Karpas-422 (cell line): ENCODE measurements around the gene SCARF2. TPM values are rescaled to one million over a fixed set of nuclear protein-coding genes. Genes with fewer than 3 reads are reported as not detected.

Source experiments
- DNase-seq: peaks from one replicate; pipeline ENCODE4 v3.0.0-alpha.2; 2015
- H2AFZ ChIP-seq: fragments of 200-600 bp; sonication (generic); 2 replicates; pipeline ENCODE4 v1.6.1; 2014; ENCODE audit warnings: antibody characterized with exemption, low read length, mixed read lengths
- H3K27ac ChIP-seq: fragments of 200-600 bp; sonication (generic); 2 replicates; pipeline ENCODE4 v1.5.1; 2014; ENCODE audit warnings: mild to moderate bottlenecking, low read length, moderate library complexity
- H3K27me3 ChIP-seq: fragments of 200-600 bp; sonication (generic); 2 replicates; pipeline ENCODE4 v1.6.1; 2014; ENCODE audit warnings: low read length, mixed read lengths
- H3K36me3 ChIP-seq: fragments of 200-600 bp; sonication (generic); 2 replicates; pipeline ENCODE4 v1.6.1; 2014; ENCODE audit warnings: low read length, mixed read lengths; ENCODE audit not compliant: insufficient read depth
- H3K4me1 ChIP-seq: fragments of 200-600 bp; sonication (generic); 2 replicates; pipeline ENCODE4 v1.6.1; 2014; ENCODE audit warnings: mild to moderate bottlenecking, low read length, mixed read lengths
- H3K4me2 ChIP-seq: fragments of 200-600 bp; sonication (generic); 2 replicates; pipeline ENCODE4 v1.6.1; 2014; ENCODE audit warnings: low read length, low read depth, mild to moderate bottlenecking; ENCODE audit not compliant: poor library complexity, severe bottlenecking
- H3K4me3 ChIP-seq: fragments of 200-600 bp; sonication (generic); 2 replicates; pipeline ENCODE4 v1.5.1; 2014; ENCODE audit warnings: mild to moderate bottlenecking, antibody characterized with exemption, low read length, mixed read lengths
- H3K79me2 ChIP-seq: fragments of 200-600 bp; sonication (generic); 2 replicates; pipeline ENCODE4 v1.6.1; 2014; ENCODE audit warnings: mild to moderate bottlenecking, low read length, mixed read lengths
- H3K9ac ChIP-seq: fragments of 200-600 bp; sonication (generic); 2 replicates; pipeline ENCODE4 v1.6.0; 2014; ENCODE audit warnings: low read length
- H3K9me2 ChIP-seq: fragments of 200-600 bp; sonication (generic), shearing (Covaris generic); replicated peaks from 2 replicates; pipeline ENCODE4 v1.6.0; 2014; ENCODE audit warnings: mild to moderate bottlenecking, low read length, moderate library complexity; ENCODE audit not compliant: insufficient read depth
- H3K9me3 ChIP-seq: fragments of 300-700, 200-600 bp; sonication (generic); 2 replicates; pipeline ENCODE4 v1.6.1; 2014; ENCODE audit warnings: low read length, mixed read lengths
- H4K20me1 ChIP-seq: fragments of 200-600 bp; sonication (generic); 2 replicates; pipeline ENCODE4 v1.6.1; 2014; ENCODE audit warnings: mild to moderate bottlenecking, antibody characterized with exemption, low read length, low read depth; ENCODE audit not compliant: insufficient read depth
- total RNA-seq: library from RNA; depleted of rRNA; stranded (reverse); fragments of >200 nt; shearing (Covaris generic); gene quantifications from 2 replicates; pipeline ENCODE4 v1.2.3, GENCODE V29; 2014; ENCODE audit warnings: low replicate concordance

Gene SCARF2
- total RNA-seq, 1 experiment from 2014 or later: 0.67 TPM

DNA sequence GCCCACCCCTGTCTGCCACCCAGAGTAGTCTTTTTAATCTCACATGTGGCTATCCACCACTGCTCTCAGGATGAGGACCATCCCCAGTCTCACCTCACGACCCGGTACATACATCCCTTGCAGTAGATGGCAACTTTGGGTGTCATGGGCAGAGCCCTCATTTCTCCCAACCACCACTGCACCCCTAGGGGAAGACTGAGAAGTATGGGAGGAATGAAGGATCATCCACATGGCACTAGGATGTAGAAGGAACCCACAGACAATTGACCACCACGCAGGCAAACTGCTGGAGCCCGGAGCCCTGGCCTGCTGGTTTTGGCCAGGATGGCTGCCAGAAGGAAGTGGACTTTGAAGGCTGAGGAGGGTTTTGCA lies 1.9 kb upstream of the SCARF2 start:
- H2AFZ ChIP-seq: no peak overlapping the region
- no peak for DNase-seq
- no peak overlapping the region for H3K4me3 ChIP-seq
- no peak overlapping the region for H3K4me2 ChIP-seq
- H3K4me1 ChIP-seq: no peaks in the 10 kb centered on the region
- H3K9me3 ChIP-seq: no peaks in the 10 kb centered on the region
- no peaks in the 10 kb centered on the region for H3K27me3 ChIP-seq
- H3K36me3 ChIP-seq: no peaks in the 10 kb centered on the region; the same call in 1 of the 2 replicates
- no peak overlapping the region for H3K9ac ChIP-seq
- no peak overlapping the region for H3K27ac ChIP-seq
- no peaks in the 10 kb centered on the region for H3K79me2 ChIP-seq
- H4K20me1 ChIP-seq: no peaks in the 10 kb centered on the region
- H3K9me2 ChIP-seq: no peaks in the 10 kb centered on the region

DNA sequence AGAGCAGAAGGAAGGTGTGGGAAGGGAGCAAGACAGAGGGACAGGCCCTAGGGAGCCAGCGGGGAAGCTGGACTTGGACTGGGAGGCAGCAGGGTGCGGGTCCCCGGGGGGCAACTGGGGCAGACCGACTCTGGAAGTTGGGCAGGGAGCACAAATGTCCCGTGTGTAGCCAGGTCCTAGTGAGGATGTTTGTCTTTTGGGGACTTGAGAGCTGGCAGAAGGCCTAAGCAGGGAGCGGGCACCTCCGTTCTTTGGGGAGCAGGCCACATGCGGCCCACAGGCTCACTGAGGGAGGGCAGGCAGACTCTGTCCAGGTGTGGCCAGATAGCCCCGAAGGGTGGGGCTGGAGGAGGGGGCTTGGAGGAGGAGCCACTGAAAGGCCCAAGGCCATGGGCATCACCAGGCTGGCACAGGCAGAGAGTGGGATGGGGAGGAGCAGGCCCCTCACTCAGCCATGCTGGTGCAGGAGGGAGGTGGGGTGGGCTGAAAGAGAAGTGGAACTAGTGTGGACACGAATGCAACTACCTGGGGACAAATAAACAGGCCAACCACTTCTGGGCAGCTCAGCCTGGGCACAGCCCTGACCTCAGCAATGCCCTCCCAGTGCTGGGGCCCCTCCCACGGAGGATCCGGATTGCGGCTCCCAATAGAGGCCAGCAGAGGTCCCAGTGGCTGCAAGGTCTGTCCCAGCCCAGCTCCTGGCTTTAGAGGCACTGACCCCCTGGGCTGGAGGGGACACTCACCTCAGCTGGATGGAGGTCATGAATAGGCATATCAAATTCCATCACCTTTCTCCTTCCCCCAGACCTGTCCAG lies 1.3 kb upstream of the SCARF2 start:
- no peak overlapping the region for H3K4me2 ChIP-seq
- no peak for DNase-seq
- H2AFZ ChIP-seq: no peak overlapping the region
- H3K27ac ChIP-seq: no peak overlapping the region
- no peak overlapping the region for H3K4me3 ChIP-seq
- no peaks in the 10 kb centered on the region for H3K27me3 ChIP-seq
- H3K79me2 ChIP-seq: no peaks in the 10 kb centered on the region
- H3K36me3 ChIP-seq: no peaks in the 10 kb centered on the region; the same call in 1 of the 2 replicates
- no peaks in the 10 kb centered on the region for H4K20me1 ChIP-seq
- H3K9me3 ChIP-seq: no peaks in the 10 kb centered on the region
- H3K4me1 ChIP-seq: no peaks in the 10 kb centered on the region
- no peak overlapping the region for H3K9ac ChIP-seq
- no peaks in the 10 kb centered on the region for H3K9me2 ChIP-seq

- Histone ChIP-seq H3K36me3 (no peaks in the 10 kb centered on the region; the same call in 1 of the 2 replicates), H3K4me3 (no peak overlapping the region), H3K79me2 (no peaks in the 10 kb centered on the region), H3K4me2 (no peak overlapping the region), H2AFZ (no peak overlapping the region), H4K20me1 (no peaks in the 10 kb centered on the region), H3K9me3 (no peaks in the 10 kb centered on the region), H3K4me1 (no peaks in the 10 kb centered on the region), H3K27me3 (no peaks in the 10 kb centered on the region), H3K9ac (no peak overlapping the region), H3K9me2 (no peaks in the 10 kb centered on the region), H3K27ac (no peak overlapping the region)
- no peak for DNase-seq
Observed at GRCh38 chr22:20438427-20438677, 727 bp upstream of the SCARF2 start.

DNA sequence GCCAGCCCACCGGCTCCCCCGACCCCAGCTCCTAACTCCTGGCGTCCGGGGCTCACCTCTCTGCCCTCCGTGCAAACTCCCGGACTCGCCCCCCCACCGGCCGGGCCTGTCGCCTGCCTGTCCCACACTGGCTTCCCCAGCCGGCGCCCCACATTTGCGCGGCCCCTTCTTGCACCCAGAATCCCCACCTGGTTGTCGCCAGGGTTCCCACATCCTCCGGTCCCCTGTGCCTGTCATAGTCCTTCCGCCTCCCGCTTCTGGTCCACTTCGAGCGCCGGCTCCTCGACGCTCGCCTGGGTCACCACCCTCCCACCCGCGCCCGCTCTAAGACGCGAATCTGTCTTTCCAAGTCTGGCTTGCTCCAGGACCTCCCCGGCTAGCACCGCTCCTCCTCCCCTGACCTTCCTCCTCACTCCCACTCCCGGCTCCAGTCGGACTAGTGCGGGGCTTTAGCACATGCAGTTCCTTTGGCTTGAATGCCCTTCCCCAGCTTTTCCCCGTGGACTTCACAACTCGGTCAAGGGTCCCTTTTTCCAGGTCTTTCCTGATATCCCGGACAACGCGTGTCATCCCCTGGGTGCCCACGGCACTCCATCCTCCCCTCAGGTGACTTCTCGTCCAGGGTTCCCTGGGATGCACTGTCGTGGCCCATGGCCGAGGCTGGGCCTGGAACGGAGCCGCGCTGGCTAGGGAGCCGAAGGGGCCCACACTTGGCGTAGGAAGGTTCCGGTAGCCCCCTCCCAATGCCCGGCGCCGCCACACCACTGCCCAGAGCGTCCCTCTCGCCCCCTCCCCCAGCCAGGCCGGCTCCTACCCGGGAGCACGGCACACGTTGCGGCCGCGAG lies 635 bp downstream of the SCARF2 start:
- no peaks in the 10 kb centered on the region for H3K36me3 ChIP-seq
- H3K9me2 ChIP-seq: no peaks in the 10 kb centered on the region
- no peaks in the 10 kb centered on the region for H3K79me2 ChIP-seq
- H3K27ac ChIP-seq: no peak overlapping the region
- no peak overlapping the region for H3K9ac ChIP-seq
- no peaks in the 10 kb centered on the region for H3K4me1 ChIP-seq
- no peaks in the 10 kb centered on the region for H3K9me3 ChIP-seq
- no peaks in the 10 kb centered on the region for H4K20me1 ChIP-seq
- no peak for DNase-seq
- H2AFZ ChIP-seq: no peak overlapping the region
- H3K4me2 ChIP-seq: no peak overlapping the region
- H3K4me3 ChIP-seq: no peak overlapping the region
- no peaks in the 10 kb centered on the region for H3K27me3 ChIP-seq

DNA sequence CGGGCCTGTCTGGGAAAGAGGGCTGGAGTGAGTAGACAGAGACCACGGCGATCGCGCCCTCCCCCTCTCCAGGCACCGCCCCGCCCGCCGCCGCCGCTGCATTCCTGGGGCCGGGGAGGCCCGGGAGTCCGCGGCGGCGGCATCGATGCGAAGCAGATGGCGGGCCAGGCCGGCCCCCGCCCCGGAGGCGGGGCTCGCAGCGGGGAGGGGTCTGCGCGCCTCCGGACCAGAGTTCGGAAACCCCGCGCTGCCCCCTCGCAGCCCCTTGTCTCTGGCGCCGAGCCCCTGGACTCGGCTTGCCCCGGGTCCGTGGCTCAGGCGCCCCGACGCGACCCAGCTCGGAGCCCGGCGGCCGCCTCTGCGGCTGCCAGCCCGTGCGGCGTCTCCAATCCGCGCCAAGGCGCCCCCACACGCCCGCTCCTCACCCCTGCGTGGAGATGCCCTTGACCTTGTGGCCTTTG lies 1.3 kb downstream of the SCARF2 start:
- H3K4me3 ChIP-seq: no peak overlapping the region
- H3K27me3 ChIP-seq: no peaks in the 10 kb centered on the region
- no peaks in the 10 kb centered on the region for H3K79me2 ChIP-seq
- no peak for DNase-seq
- H3K9me2 ChIP-seq: no peaks in the 10 kb centered on the region
- no peak overlapping the region for H3K4me2 ChIP-seq
- no peak overlapping the region for H3K27ac ChIP-seq
- H4K20me1 ChIP-seq: no peaks in the 10 kb centered on the region
- no peaks in the 10 kb centered on the region for H3K4me1 ChIP-seq
- H3K9me3 ChIP-seq: no peaks in the 10 kb centered on the region
- H2AFZ ChIP-seq: no peak overlapping the region
- H3K36me3 ChIP-seq: no peaks in the 10 kb centered on the region
- H3K9ac ChIP-seq: no peak overlapping the region

DNA sequence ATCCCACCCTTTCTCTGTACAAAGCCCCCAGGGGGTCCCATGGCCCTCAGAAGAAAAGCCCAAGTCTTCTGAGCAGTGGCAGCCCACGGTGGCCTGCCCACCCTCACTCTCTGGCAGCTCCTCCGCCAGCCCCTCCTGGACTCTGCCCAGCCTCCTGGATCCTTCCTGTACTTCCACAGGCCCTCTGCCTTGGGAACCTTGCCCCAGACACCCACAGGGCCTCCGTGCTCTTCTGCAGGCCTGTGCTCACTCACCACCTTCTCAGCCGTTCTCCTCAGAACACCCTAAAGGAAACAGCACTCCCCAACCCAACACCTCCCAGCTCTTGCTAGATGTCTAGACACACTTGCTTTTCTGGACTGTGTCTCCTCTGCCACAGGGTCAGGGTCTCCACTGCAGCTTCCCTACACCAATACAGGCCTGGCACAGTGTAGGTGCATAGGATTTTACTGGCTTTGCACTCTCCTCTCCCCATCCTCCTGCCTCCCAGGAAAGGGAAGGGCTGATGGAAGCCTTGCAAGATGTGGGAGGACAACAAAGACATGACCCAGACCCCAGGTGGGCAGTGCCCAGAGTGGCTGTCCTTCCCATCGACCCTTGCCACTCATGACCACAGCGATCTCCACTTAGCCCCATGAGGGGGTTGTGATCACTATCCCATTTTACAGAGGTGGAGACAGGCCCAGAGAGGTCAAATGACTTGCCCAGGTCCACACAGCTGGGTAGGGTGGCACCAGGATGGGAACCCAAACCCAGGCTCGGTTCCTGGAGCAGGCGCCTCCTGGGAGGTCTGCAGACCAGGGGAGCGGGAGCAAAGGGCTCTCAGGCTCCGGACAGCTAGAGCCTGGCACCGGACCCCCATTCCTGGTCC lies 2.0 kb downstream of the SCARF2 start:
- H4K20me1 ChIP-seq: no peaks in the 10 kb centered on the region
- no peak overlapping the region for H2AFZ ChIP-seq
- no peak overlapping the region for H3K9ac ChIP-seq
- no peaks in the 10 kb centered on the region for H3K9me3 ChIP-seq
- H3K79me2 ChIP-seq: no peaks in the 10 kb centered on the region
- H3K4me1 ChIP-seq: no peaks in the 10 kb centered on the region
- no peaks in the 10 kb centered on the region for H3K9me2 ChIP-seq
- H3K27me3 ChIP-seq: no peaks in the 10 kb centered on the region
- no peak overlapping the region for H3K4me3 ChIP-seq
- H3K36me3 ChIP-seq: no peaks in the 10 kb centered on the region
- no peak for DNase-seq
- no peak overlapping the region for H3K4me2 ChIP-seq
- no peak overlapping the region for H3K27ac ChIP-seq

- no peaks in the 10 kb centered on the region for H4K20me1 ChIP-seq
- no peaks in the 10 kb centered on the region for H3K79me2 ChIP-seq
- H3K4me3 ChIP-seq: no peak overlapping the region
- H3K4me1 ChIP-seq: no peaks in the 10 kb centered on the region
- H3K9me2 ChIP-seq: no peaks in the 10 kb centered on the region
- no peak overlapping the region for H3K9ac ChIP-seq
- no peaks in the 10 kb centered on the region for H3K36me3 ChIP-seq
- no peak overlapping the region for H3K27ac ChIP-seq
- H3K4me2 ChIP-seq: no peak overlapping the region
- no peaks in the 10 kb centered on the region for H3K9me3 ChIP-seq
- H2AFZ ChIP-seq: no peak overlapping the region
- H3K27me3 ChIP-seq: no peaks in the 10 kb centered on the region
- DNase-seq: no peak
Observed at GRCh38 chr22:20434773-20435172, 2.9 kb downstream of the SCARF2 start.

GRCh38 chr22:20434264-20434751 lies 3.3 kb downstream of the SCARF2 start:
- Histone ChIP-seq H2AFZ (no peak overlapping the region), H3K27ac (no peak overlapping the region), H3K9ac (no peak overlapping the region), H3K79me2 (no peaks in the 10 kb centered on the region), H3K27me3 (no peaks in the 10 kb centered on the region), H3K4me1 (no peaks in the 10 kb centered on the region), H3K36me3 (no peaks in the 10 kb centered on the region), H3K4me3 (no peak overlapping the region), H4K20me1 (no peaks in the 10 kb centered on the region), H3K9me2 (no peaks in the 10 kb centered on the region), H3K4me2 (no peak overlapping the region), H3K9me3 (no peaks in the 10 kb centered on the region)
- DNase-seq: no peak
